SKM-1 treated with dmso at 0.1 percent for 144 hours (cell line): Measurements from ENCODE around the gene UQCRH.
"Not testable (repeated sequence)": the region's sequence is repeated elsewhere in the genome, so short reads cannot be mapped to it uniquely, and the experiment has no call there.

Experiments used
- DNase-seq: peaks from one replicate; lab custom pipeline; 2025; ENCODE audit not compliant: unreplicated experiment; lab: John Stamatoyannopoulos, UW

The UQCRH gene

GRCh38 chr1:46331786-46332540, 28.5 kb downstream of the UQCRH start:
- DNase-seq: not testable (repeated sequence)

GRCh38 chr1:46333300-46334029, 30.0 kb downstream of the UQCRH start:
- peak; percentile 49 for DNase-seq

- no peak for DNase-seq
These were observed 30.5 kb downstream of the UQCRH start for GRCh38 chr1:46334030-46334384.

- no peak for DNase-seq
These were observed 31.6 kb downstream of the UQCRH start for GRCh38 chr1:46335081-46335480.

- not testable (repeated sequence) for DNase-seq
These were observed 33.9 kb downstream of the UQCRH start for GRCh38 chr1:46337409-46337808.

- peak; percentile 93 for DNase-seq
These were observed 37.1 kb downstream of the UQCRH start, which contains the start of gene NSUN4 for GRCh38 chr1:46340404-46341221. Gene NSUN4, plus strand, starts transcription at chr1:46340807. Its CDS starts 20 bp downstream, at chr1:46340827.

- no peak for DNase-seq
These were observed 38.0 kb downstream of the UQCRH start for GRCh38 chr1:46341222-46342083.

- DNase-seq: no peak
These were observed 38.7 kb downstream of the UQCRH start for GRCh38 chr1:46342084-46342656.

- DNase-seq: no peak
These were observed 39.3 kb downstream of the UQCRH start for GRCh38 chr1:46342677-46343350.

GRCh38 chr1:46343351-46343695, 39.8 kb downstream of the UQCRH start:
- DNase-seq: no peak

GRCh38 chr1:46343705-46344104, 40.2 kb downstream of the UQCRH start:
- no peak for DNase-seq

GRCh38 chr1:46344481-46344880, 41.0 kb downstream of the UQCRH start:
- no peak for DNase-seq

- no peak for DNase-seq
These were observed 41.8 kb downstream of the UQCRH start for GRCh38 chr1:46345281-46345680.

GRCh38 chr1:46352363-46352762, 48.9 kb downstream of the UQCRH start:
- no peak for DNase-seq

- not testable (repeated sequence) for DNase-seq
These were observed 52.4 kb downstream of the UQCRH start for GRCh38 chr1:46355920-46356319.

- no peak for DNase-seq
These were observed 58.7 kb downstream of the UQCRH start for GRCh38 chr1:46362158-46362557.

- no peak for DNase-seq
These were observed 59.6 kb downstream of the UQCRH start for GRCh38 chr1:46363121-46363520.

- DNase-seq: no peak
These were observed 61.1 kb downstream of the UQCRH start for GRCh38 chr1:46364612-46365011.

GRCh38 chr1:46365796-46366195, 62.3 kb downstream of the UQCRH start:
- DNase-seq: not testable (repeated sequence)
